Pons (tissue), 1 donor: ENCODE data around the gene TMEM101.
"Not testable (repeated sequence)": the region's sequence is repeated elsewhere in the genome, so short reads cannot be mapped to it uniquely, and the experiment has no call there.

Experiments
- DNase-seq: peaks from one replicate; pipeline ENCODE4 v3.0.0-alpha.2; 2016; ENCODE audit warnings: low spot score

Gene TMEM101

DNA sequence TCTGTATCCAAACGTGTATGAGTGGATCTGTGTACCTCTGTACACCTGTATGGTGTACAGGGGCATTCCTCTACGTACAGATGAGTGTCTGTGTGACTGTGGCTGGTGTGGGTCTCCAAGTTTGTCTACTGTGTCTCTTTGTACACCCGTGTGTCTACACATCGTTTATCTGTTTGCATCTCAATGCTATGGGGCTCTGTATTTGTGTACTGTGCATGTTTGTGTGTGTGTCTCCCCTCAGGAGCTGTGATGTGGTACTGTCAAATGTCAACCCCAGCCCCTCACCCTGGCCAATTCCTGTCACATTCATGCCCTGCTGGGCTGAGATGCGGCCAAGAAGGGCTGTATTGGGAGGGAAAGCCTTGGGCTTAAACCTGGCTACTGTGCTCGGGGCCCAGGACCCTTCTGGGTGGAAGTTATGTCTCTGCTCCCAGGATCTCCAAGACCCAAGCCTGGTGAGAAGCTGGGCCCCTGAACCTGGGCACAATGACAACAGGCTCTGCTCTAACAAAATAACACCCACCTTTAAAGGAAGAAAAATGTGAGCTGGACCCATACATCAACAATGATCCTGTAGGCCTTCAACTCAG is 13.8 kb downstream of the TMEM101 start:
- no peak for DNase-seq

GRCh38 chr17:44000141-44000860 is 14.5 kb downstream of the TMEM101 start:
- no peak for DNase-seq

GRCh38 chr17:43999024-43999423 is 15.7 kb downstream of the TMEM101 start:
- DNase-seq: no peak

- no peak for DNase-seq
These were observed 16.2 kb downstream of the TMEM101 start for GRCh38 chr17:43998552-43998951.

GRCh38 chr17:43997180-43997579 is 17.6 kb downstream of the TMEM101 start:
- not testable (repeated sequence) for DNase-seq

GRCh38 chr17:43995150-43995471 is 19.7 kb downstream of the TMEM101 start:
- DNase-seq: no peak

DNA sequence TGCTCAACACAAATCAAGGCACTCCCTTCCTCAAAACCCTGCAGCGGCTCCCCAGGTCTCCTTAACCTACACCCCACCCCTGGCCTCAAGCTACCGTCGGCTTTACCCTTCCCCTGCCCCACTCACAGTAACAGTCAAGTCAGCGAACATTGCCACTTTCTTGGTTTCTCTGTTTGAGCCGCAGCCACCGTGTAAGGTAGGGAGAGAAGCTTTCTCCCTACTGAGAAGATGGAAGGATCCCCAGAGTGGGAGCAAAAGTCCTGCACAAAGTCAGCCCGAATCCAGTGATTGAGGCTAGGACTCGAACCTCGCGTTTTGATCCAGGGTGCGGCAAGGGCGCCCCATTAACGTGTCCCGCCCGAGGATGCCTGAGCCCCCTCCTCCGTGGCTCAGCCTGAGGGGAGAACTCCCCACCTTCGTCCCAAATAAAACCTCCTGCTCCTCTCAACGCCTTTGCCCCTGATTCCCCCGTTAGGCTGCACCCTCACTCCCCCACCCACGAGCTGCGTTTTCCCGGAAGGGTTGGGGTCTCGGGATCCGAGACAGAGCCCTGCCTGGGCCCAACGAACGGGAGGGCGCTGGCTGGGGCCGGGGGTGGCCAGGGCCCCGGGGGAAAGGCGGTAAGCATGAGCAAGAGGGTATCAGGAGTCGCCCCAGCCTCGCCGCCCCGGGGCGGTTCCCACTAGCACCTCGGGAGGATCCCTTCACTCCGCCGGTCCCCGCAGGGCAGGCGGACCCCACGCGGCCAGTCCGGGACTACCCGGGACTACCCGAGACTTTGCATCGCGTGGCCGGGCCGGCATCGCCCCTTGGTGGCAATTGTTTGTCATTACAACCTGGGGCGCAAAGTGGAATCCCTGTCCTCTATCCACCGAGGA is 20.3 kb downstream of the TMEM101 start:
- peak; percentile 34 for DNase-seq

DNA sequence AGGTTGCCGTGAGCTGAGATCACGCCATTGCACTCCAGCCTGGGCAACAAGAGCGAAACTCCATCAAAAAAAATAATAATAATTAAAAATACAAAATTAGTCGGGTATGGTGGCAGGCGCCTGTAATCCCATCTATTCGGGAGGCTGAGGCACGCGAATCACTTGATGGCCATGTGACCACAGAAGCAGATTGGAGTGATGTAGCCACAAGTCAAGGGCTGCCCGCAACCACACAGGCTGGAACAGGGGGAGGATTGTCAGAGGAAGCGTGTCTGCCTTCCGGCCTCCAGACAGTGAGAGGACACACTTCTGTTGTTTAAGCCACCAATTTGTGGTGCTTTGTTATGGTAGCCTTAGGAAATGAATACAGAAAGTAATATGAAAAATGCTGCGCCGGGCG is 22.1 kb downstream of the TMEM101 start:
- DNase-seq: no peak

DNA sequence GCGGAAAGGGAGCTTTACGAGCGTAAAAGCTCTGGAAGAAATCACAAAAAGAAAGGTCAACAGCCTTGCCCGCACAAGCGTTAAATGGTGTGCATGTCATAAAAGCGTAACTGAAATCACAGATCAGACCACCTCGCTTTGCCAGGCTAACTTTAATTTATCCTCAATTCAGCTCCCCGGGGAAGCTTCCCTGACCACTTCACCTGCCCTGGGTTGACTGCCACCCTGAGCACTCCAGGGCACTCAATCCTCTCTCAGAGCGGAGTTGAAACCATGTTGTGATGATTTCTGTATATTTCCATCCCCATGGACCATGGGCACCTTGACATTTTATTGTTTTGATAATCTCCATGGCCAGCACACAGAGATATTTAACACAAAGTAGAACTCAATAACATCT is 26.5 kb downstream of the TMEM101 start:
- DNase-seq: no peak

DNA sequence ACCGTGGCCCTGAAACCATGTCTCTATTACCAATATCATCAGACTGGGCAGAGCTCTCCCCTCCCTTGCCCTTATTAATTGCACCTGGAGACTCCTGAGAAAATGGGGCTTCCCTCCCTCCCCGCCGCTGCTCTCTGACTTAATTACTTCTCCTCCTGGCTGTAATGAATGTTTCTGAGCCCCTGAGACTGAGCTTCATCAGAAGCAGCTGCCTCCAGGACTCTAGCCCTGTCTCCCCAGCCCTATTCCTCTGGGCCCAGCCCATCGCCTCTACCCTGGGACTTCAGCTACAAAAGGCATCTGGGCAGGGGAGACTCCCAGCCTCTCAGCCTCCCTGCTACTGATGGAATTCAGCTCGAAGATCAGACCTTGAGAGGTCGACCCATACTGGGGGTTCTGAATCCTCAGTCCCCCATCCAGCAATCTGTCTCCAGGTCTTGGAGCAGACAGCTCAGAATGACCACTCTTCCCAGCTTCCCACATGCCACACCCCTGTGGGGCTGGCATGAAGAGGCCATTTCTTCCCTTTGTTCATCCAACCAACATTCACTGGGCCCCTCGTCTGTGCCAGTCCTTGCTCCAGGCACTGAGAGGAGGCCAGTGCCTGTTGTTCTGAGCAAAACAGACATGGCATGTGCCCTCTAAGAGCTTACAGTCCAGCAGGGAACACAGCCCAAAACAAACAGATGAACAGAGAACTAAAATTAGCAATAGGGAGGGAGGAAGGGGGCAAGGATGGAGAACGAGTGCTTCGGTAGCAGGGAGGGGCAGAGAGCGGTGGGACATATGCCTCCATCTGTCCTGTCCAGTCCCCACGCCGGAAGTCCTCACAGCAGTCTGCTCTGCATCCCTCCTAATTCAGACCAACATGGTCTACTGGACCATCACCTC is 27.4 kb downstream of the TMEM101 start:
- no peak for DNase-seq

DNA sequence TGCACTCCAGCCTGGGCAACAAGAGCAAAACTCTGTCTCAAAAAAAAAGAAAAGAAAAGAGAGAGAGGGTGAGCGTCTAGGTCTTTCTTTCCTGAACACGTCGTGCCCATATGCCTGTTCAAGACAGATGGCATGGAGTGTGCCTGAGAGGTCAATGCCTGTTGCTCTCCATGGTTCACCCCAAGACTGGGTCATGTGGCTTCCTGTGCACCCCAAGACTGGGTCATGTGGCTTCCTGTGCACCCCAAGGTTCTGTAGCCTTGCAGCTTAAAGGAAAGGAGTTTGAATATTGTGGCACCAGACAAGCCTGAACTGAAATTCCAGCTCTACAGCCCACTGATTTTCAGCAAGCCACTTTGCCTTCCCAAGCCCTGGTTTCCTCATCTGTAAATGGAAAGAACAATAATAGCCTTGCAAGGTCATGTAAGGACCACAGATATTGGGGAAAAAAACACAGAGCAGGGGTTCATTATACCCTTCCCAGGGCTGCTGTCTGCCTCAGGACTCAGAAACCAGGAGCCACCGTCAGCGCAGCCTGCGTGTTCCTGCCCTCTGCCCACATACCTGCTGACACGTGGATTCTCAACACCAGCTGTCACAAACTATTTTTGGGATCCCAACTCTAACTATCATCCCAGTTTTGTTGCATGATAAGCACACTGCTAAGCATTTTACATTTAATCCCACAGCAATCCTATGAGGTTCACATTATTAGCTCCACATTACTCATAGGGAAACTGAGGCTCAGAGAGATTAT is 28.4 kb downstream of the TMEM101 start:
- DNase-seq: no peak

DNA sequence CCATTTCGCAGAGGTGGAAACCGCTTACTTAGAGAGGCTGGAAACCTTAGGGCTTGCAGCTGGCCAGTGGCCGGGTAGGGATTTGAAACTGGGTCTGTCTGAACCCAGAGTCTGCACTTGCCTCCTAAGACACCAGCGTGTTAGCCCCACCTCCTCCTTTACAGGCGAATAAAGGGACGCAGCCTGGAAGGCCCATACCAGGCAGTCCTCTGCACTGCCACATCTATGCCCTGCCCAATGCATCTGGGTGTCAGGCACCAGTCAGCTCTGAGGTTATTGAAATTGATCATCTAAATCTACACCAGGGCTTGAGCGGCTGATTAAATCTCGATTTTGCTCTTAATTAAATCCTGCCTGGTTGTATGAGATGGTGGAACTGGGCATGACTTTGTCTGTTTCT is 30.2 kb downstream of the TMEM101 start:
- DNase-seq: no peak

DNA sequence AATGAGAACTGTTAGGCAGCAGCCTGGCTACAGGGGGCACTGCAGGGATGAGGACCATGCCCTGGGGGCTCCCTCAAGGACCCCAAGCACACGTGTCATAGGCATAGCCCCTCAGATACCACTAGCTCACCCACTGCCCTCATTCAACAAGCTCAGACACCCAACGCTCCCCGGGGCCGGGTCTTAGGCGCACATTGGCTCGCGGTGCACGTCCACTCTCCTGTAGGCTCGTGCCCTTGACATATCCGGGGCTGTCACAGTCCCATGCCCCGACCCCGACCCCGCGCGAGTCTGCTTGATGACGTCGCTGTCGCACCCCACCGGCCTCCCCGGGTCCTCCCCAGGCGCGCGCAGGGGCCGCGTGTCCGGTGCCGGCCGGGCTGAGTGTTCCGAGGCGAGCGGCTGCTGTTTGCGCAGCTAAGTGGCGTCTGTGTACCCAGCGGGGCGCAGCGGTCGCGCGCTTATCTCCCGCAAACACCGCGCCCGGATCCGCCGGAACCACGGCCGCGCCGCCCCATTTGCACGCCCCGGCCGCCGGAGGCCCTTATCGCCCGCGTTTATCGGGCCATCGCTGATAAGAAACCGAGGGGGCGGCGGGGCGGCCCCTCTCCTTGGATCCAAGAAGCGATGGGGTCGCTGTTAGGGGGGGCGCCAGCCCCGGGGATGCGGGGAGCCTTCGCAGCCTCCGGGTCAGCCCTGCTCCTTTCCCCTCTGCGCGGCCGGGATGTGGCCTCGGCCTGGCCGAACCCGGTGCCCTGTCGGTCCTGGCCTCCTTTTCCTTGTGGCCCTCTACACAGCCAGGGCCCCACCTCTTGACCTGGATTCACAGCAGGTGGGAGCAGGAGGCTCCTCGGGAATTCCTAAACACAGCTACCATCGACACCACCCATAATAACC is 31.0 kb downstream of the TMEM101 start:
- no peak for DNase-seq

GRCh38 chr17:43983196-43983514 is 31.6 kb downstream of the TMEM101 start:
- DNase-seq: no peak

GRCh38 chr17:43982171-43982570 is 32.6 kb downstream of the TMEM101 start:
- DNase-seq: no peak

GRCh38 chr17:43979671-43980070 is 35.1 kb downstream of the TMEM101 start:
- DNase-seq: no peak

GRCh38 chr17:43979011-43979410 is 35.8 kb downstream of the TMEM101 start:
- no peak for DNase-seq

DNA sequence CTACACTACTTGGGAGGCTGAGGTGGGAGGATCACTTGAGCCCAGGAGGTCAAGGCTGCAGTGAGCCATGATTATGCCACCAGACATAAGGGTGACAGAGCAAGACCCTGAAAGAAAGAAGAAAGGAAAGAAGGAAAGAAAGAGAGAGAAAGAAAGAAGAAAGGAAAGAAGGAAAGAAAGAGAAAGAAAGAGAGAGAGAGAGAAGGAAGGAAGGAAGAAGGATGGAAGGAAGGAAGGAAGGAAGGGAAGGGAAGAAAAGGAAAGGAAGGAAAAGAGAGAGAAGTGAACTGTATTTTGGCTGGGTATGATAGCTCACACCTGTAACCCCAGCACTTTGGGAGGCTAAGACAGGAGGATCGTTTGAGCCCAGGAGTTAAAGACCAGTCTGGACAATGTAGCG is 36.7 kb downstream of the TMEM101 start:
- DNase-seq: no peak

- DNase-seq: no peak
These were observed 37.6 kb downstream of the TMEM101 start for GRCh38 chr17:43976963-43977837.
